ENCODE data around the gene DMP1.

DMP1 gene

GRCh38 chr4:87649980-87650379 is at the start of gene DMP1:
Gene DMP1, plus strand, starts transcription at chr4:87650280. Its CDS starts 6,213 bp downstream, at chr4:87656493.
- DNase-seq, result no peak

- no peak for DNase-seq
Observed at GRCh38 chr4:87601361-87601760, 48.7 kb upstream of the DMP1 start.

- DNase-seq, result no peak
Observed at GRCh38 chr4:87608229-87608628, 41.9 kb upstream of the DMP1 start, which contains the start of gene DSPP. Gene DSPP, plus strand, starts transcription at chr4:87608529. Its CDS starts 2,380 bp downstream, at chr4:87610909.

GRCh38 chr4:87614292-87614890 is 35.7 kb upstream of the DMP1 start:
- no peak for DNase-seq

GRCh38 chr4:87616268-87616667 is 33.8 kb upstream of the DMP1 start:
- no peak for DNase-seq

- DNase-seq, result no peak
Observed at GRCh38 chr4:87620086-87620485, 30.0 kb upstream of the DMP1 start.

GRCh38 chr4:87620491-87620890 is 29.6 kb upstream of the DMP1 start:
- DNase-seq, result no peak

- no peak for DNase-seq
Observed at GRCh38 chr4:87622303-87622702, 27.8 kb upstream of the DMP1 start.

GRCh38 chr4:87624698-87625097 is 25.4 kb upstream of the DMP1 start:
- DNase-seq, result no peak

GRCh38 chr4:87631668-87632067 is 18.4 kb upstream of the DMP1 start:
- no peak for DNase-seq

GRCh38 chr4:87632469-87632868 is 17.6 kb upstream of the DMP1 start:
- no peak for DNase-seq

- no peak for DNase-seq
Observed at GRCh38 chr4:87633243-87633642, 16.8 kb upstream of the DMP1 start.

- no peak for DNase-seq
Observed at GRCh38 chr4:87644286-87644685, 5.8 kb upstream of the DMP1 start.

GRCh38 chr4:87650938-87651337 is 858 bp downstream of the DMP1 start:
- no peak for DNase-seq

- DNase-seq, result no peak
Observed at GRCh38 chr4:87651941-87652340, 1.9 kb downstream of the DMP1 start.

- no peak for DNase-seq
Observed at GRCh38 chr4:87654487-87655044, 4.5 kb downstream of the DMP1 start.

- no peak for DNase-seq
Observed at GRCh38 chr4:87657525-87657924, 7.4 kb downstream of the DMP1 start.

GRCh38 chr4:87659247-87659931 is 9.3 kb downstream of the DMP1 start:
- DNase-seq, result no peak

GRCh38 chr4:87662871-87663270 is 12.8 kb downstream of the DMP1 start:
- DNase-seq, result no peak

GRCh38 chr4:87669373-87669772 is 19.3 kb downstream of the DMP1 start:
- no peak for DNase-seq

- no peak for DNase-seq
Observed at GRCh38 chr4:87677731-87678130, 27.7 kb downstream of the DMP1 start.

GRCh38 chr4:87679449-87680169 is 29.5 kb downstream of the DMP1 start:
- peak; percentile 48 for DNase-seq

GRCh38 chr4:87680271-87680670 is 30.2 kb downstream of the DMP1 start:
- no peak for DNase-seq

GRCh38 chr4:87688316-87688715 is 38.2 kb downstream of the DMP1 start:
- no peak for DNase-seq
